NOMO-1 (cell line): ENCODE results near the gene PICALM.

Experiments used
- DNase-seq, 2 experiments: peaks; one replicate each; lab custom pipeline; 2025; ENCODE audit not compliant: unreplicated experiment in 2 of 2; lab: John Stamatoyannopoulos, UW

PICALM gene

DNA sequence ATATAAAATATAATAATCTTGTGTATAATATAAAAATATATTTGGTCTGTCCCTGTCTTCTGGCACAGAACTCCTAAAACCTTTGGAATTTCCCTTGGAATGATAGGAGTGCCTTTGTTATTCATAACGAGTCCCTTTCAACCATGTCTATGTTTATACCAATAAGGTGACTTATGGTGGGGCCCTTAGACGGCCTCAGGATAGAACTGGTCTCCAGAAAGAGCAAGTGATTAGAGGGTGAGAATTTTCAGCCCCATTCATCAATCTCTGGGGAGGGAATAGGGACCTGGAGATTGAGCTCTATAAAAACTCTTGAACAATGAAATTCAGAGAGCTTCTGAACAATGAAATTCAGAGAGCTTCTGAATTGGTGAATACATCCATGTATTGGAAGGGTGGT, 18.4 kb upstream of the PICALM start:
- DNase-seq: no peak

DNA sequence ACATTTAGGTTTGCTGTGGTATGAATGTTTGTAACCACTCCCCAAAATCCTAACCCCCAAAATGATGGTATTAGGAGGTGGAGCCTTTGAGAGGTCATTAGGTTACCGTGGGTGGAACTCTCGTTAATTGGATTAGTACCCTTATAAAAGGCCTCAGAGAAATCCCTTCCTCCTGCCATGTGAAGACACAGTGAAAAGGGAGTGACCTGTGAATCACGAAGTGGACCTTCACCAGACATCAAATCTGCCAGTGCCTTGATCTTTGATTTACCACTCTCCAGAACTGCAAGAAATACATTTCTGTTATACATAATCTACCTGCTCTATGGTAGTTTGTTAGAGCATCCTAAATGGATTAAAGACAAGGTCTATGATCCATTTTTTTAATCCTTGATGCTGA, 12.6 kb upstream of the PICALM start:
- no peak for DNase-seq

DNA sequence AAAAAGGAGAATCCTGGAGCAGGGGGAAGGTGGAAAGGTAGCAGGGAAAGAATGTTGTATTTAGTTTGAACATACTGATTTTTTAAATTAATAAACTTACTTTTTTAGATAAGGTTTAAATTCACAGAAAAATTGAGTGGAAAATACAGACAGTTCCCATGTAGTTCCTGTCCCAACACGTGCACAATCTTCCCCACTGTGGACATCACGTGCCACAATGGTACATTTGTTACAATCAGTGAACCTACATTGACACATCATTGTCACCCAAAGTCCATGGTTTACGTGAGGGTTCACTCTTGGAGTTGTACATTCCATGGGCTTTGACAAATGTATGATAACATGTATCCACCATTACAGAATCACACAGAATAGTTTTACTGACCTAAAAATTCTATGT, 10.5 kb upstream of the PICALM start:
- DNase-seq: no peak

DNA sequence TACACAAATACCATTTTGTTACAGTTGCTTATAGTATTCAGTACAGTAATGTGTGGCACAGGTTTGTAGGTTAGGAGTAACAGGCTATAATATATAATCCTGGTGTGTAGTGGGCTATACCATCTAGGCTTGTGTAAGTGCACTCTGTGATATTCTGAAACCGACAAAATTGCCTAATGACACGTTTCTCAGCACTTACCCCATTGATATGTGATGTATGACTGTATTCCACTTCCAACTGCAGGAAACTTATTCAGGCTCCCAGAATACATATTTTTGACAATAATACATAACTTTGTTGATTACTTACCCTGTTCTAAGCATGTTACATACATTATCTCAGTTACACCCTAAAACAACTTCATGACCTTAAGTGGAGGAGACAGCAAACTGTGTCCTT, 5.1 kb upstream of the PICALM start:
- no peak for DNase-seq

DNA sequence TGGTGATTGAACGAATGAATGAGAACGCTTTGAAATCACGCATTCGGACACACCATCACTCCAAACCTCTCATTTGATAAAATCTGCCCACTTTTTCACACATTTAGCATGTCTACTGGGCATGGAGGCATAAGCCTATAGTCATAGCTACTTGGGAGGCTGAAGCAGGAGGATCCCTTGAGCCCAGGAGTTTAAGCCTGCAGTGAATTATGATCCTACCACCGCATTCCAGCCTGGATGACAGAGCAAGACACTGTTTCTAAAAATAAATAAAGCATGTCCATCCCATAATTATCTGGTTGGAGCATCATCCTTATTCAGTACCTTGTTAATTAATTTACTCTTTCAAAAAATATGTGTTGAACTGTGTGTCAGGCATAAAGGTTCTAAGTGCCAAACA, 3.3 kb upstream of the PICALM start:
- DNase-seq: no peak

DNA sequence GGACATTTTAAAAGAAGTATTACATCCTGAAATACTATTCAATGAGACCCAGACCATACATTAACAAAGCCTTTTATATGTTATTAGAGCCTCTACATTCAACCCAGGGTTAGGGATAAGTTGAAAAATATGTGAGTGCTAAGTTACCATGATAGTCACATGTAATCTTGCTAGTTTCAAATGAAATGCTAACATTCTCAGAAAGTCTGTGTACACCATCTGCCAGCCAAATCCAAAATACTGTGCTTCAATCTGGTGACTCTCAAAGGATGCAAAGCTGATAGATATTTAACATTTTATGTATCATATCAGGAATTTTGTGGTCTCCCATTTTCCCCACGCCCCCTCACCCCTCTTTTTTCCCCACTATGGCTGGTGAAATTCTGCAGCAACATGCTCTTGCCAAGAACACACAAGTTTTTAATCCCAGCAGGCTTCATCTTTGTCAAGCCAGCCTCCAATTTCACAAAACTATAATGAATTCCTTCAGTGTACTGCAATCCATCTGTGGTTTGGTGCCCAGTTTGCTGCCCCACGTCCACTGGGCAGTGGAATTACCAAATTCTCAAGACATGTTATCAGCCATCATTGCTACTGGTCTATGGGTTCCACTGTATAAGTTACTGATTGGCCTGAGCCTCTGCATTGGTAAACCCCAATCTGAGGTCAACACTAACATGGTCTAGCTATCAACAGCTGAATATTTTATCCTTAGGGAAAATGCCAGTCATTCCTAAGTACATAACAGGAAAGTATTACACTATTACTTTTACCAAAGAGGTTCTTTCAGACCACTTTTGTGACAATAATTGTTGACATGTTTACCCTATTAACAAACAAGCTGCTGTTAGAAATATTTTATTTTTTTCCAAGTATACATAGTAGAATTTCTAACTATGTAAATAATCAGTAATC, 1.5 kb upstream of the PICALM start:
- DNase-seq: no peak

DNA sequence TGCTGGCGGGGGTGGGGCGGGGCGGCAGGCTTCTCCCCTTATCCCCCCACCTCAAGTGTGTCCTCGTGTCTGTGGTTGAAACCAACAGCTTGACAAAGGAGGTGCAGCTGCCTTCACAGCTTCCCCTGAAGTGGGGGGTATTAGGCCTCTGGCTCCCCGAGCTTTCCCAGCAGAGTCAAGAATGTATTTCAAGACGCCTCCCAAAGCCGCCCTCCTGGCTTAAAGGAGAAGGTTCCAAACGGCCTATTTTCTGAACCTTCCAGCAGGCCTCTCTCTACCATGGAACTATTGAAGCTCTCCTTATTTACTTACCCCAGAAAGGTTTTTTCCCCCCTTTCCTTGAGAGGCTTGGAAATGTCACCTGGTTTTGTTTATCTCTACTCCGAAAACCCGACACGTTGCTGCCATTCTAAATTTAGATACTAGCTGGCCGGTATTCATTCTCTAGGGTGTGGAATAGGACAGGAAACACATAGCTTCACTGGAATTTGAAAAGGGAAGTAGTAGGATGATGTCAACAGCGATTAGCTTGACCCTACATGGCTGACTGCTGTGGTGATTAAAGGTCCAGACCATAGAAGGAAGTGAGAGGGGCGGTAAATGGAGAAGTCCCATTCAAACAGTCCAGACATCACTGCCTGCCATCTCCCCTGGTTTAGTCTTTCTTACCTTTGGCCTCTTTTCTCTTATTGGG, 671 bp upstream of the PICALM start:
- peak; percentile 62 to 94 for DNase-seq

DNA sequence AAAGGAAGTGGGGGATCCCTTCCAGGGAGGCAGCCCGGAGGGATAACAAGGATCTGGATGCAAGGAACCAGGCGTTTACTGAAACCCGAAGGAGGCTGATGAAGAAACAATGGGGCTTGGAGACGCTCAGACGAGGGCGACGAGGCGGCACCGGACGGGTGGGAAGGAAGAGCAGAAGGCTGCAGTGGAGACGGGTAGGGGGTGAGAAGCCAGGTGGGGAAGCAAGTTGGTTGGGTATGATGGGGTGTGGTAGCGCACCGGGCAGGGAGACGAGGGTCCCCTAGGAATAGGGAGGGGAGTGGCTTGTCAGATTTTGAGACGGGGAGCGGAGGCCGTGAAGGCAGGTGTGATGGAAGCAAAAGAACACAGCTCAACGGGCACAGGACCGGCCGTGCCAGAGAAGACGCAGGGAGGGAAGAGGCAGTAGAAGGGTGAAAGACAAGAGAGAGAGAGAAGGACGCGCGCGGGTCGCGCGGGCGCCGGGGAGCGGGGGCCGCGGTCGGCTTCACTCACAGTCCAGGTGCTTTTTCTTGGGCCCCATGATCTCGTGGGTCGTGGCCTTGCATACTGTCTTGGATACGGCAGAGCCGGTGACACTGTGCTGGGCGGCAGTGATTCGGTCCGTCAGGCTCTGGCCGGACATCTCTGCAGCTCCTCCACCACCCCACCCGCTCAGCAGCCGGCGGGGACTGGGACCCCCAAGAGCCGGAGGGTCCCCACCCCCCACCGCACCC, 579 bp downstream of the PICALM start:
- peak in 1 of 2 experiments; percentile 23 for DNase-seq

DNA sequence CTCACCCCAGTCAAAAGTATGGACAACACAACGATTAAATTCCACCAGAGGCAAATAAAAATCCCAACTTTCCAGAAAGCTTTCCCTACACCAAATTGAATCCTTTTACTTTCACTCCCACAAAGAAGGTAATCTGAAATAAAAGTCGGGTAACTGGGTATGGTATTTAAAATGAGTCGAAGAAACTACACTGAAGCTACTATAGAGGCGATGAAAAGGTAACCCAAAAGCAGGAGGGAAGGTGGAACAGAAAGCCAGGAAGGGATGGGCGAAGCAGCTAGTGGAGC, 1.1 kb downstream of the PICALM start:
- DNase-seq: peak in 1 of 2 experiments; percentile 36

DNA sequence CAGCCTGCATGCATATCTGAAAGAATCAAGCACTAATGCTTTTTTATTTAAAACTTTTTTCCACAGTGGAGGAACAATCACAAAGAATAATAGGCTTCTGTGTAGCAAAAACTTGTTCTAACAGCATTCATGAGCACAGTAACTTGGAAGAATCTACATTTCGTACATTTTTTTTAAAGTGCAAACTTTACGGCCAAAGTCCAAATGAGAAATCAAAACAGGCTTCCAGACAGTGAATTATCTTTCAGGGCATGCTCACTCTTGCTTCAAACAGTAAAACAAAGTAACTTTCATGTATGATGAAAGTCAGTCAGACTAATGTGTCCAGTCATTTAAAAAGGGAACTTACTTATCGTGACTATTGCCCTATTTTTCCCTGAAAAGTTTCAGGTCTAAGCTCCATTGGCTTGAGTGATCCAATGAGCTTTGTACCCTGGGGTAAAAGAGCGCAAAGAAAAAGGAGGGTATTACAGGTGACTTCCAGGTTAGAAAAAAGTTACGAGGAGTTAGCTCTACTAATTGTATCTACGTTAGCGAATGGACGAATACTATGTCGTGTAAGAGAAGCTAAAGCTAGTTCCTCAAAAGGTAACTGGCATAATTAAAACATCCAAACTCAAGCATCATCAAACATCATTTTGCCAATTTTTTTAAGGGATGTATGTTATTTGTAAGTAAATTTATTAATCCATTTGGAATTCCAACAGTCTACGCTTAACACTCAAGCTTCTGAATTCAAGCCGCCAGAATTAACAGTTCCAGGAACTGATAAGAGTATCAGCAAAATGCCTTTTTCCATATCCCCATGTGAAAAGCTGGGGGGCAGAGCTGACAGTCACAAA, 1.7 kb downstream of the PICALM start:
- DNase-seq: peak; percentile 20 to 87

DNA sequence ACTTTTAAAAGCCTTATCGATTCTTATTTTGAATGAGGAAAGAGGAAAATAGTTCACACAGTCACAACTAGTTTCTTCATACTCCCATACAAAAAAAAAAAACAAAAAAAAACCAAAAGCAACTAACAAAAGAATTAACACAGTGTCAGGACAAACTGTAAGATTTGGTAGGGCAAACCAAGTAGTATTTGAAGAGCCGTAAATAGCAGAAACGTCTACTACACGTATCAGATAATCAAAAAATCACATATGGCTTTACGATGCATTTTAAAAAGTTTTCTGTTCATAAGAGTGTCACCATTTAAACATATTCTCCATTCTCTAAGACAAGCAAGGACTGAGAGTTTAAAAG, 2.3 kb downstream of the PICALM start:
- DNase-seq: peak in 1 of 2 experiments; percentile 9

DNA sequence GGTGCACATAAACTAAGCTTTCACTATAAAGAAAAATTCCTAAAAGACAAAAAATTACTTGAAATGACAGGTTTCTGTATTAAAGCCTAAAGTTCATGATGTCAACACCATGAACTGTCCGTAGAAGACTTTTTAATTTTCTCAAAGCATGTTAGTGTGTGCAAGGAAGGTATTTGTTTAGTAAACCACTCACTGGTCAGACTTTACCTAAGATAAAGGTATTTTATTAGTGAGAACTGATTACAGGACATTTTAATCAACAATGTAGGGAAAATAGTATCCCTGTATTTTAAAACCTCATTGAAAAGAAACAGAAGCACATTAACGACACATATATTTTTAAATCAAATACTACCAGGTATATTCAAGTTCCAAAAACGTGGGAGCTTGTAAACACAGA, 2.9 kb downstream of the PICALM start:
- no peak for DNase-seq

DNA sequence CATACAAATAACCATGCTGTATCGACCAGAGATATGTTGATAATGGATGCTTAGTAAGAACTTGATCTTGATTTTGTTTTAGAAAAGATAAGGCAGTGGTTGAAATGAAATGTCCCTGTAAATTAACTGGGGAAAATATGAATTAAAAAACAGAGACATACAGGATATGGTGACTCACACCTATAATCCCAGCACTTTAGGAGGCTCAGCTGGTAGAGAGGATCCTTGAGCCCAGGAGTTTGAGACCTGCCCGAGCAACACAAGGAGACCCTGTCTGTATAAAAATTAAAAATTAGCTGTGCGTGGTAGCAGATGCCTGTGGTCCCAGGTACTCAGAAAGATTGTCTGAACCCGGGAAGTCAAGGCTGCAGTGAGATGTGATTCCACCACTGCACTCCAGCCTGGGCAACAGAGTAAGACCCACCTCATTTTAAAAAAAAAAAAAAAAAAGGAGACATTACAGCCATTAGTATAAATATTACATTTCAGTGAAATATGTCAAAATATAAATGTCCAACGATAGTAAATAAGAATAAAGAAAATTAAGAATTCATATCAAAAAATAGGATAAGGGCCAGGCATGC, 4.6 kb downstream of the PICALM start:
- DNase-seq: no peak

DNA sequence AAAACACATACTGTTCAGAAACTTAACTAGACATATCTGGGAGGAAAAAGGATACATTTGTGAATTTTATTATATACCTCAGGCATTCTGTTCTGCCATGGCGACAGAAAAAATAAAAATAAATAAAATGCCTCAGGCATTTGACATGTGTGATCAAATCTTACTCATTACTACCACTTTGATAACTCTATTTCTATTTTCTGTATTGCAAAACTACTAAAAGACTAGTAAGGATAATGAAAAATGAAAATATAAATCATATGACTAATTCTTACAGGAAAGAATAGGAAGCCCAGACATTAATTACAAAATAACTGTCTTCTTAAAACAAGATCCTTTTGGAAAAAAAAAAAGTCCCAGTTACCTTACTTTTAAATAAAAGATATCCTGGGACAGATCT, 5.3 kb downstream of the PICALM start:
- DNase-seq: no peak

DNA sequence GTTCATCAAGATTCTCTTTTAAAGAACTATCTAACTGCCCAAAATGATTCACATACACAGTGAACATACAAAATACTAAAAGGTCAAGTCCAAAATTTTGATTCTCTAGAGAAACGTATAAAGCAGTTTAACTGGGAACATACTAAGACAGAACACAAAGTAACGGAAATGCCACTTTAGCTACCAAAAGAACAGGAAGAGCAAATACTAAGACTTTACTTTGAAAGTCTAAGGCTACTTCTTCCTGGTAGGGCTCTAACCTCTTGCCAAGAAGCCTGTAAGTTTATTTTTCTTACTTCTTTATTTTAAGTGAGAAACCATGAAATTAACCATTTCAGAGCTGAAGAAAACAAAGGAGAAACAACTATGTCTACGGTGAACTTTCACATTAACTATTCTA, 6.2 kb downstream of the PICALM start:
- no peak for DNase-seq

DNA sequence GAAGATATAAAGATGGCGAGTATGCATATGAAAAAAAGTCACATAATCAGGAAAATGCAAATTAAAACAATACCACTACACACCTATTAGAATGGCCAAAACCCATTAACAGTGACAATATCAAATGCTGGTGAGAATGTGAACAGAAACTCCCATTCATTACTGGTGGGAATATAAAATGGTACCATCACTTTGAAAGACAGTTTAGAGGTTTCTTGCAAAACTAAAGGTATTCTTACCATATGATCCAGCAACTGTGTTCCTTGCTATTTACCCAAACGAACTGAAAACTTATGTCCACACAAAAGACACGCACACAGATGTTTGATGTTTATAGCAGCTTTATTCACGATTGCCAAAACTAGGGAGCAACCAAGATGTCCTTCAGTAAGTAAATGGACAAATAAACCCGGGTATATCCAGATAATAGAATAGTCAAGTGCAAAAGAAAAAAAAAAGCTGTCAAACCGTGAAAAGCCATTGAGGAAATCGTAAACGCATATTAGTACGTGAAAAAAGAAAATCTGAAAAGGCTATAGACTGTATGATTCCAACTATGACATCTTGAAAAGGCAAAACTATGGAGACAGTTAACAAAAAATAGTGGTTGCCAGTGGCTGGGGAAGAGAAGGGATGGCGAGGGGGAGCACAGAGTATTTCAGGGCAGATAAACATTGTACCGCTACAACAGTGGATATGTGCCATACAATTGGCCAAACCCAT, 7.2 kb downstream of the PICALM start:
- no peak for DNase-seq

DNA sequence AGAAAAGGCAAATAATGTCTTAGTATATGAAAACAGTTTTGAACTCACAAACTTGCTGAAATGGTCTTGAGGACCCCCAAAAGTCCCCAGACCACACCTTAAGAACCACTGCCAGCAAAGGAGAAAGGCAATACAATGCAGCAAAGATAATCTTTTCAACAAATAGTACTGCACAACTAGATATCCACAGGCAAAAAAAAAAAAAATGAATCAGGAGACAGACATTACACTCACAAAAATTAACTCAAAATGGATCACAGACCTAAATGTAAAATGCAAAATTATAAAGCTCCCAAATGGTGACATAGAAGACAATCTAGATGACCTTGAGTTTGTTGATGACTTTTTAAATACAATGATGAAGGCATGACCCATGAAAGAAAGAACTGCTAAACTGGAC, 8.3 kb downstream of the PICALM start:
- DNase-seq: no peak

DNA sequence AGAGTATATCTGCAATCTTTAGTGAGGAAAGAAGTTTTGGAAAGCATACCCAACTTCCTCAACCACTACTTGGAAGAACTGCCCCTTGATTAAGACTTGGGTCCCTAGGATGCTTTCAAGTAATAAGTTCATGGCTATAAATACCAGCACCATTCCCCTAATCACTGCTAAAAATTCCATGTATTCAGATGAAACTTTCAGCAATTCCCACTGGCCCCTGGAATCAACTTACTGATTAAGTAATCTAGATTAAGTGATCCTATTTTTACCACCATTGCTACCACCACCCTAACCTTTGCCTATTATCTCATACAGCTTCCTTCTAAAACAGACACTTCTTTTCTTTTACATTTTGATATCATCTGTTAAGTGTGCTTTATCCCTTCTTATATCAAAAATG, 10.5 kb downstream of the PICALM start:
- DNase-seq: no peak

DNA sequence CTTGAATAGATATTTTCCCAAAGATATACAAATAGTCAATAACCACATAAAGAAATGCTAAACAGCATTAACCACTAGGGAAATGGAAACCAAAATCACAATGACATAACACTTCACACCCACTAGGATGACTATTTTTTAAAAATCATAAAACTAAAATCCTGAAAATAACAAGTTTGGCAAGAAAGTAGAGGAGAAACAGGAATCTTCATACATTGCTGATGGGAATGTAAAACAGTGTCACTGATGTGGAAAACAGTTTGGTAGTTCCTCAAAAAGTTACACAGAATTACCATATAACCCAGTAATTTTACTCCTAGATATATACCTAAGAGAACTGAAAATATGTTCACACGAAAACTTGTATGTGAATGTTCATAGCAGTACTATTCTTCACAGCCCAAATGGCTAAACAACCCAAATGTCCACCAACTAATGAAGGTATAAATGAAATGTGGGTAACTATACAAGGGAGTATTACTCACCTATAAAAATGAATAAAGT, 12.5 kb downstream of the PICALM start:
- no peak for DNase-seq
